Daoy (cell line): ENCODE results near the gene KCNG2. TPM values are rescaled to one million over a fixed set of nuclear protein-coding genes. Genes with fewer than 3 reads are reported as not detected.

Source experiments
- DNase-seq: peaks from one replicate; pipeline ENCODE4 v3.0.0-alpha.2; 2015; ENCODE audit warnings: low read depth
- total RNA-seq: library from RNA; depleted of rRNA; stranded (reverse); fragments of >200 nt; shearing (Covaris generic); gene quantifications from 2 replicates; pipeline ENCODE4 v1.2.3, GENCODE V29; 2014

Gene KCNG2
- total RNA-seq, 1 experiment from 2014 or later = not detected

- no peak for DNase-seq
Observed at GRCh38 chr18:79924814-79925731, 127.3 kb downstream of the KCNG2 start.

GRCh38 chr18:79926306-79926705 lies 128.6 kb downstream of the KCNG2 start:
- DNase-seq = no peak

DNA sequence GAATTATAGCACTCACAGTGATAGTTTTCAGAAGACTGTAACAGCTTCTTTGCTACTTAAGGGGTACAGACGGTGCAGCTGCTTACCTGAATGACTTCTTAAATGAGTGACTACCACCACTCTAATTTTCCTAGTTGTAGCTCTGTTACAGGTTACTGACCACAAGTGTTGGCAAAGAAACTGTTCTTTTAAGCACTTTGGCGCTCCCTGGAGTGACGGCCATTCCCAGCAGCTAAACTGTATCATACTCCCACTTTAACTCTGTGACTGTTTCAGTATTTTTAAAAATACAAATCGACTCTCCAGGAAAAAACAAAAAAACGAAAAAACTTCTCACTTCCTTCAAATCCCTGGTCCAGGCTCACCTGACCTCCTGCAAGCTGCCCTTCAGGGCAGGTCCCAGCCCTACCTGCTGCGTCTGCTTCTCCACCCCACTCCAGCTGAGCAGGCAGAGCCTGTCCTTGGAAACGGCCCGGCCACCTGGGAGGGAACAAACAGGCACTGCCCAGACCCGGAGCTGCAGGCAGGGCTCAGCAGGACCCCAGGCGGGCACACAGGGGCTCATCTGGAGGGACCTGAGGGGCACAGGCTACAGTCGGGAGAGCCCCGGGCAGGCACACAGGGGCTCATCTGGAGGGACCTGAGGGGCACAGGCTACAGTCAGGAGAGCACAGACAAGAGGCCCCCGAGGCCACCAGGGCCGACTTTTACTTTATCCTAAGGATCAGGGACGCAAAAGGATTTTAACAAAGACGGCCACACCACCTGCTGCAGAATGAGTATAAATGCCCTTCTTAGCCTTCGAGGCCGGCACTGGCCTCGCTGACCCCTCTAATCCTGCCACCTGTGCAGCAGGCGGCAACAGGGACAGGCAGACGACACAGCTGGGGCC lies 129.2 kb downstream of the KCNG2 start:
- no peak for DNase-seq

- DNase-seq = no peak
Observed at GRCh38 chr18:79927607-79928562, 130.1 kb downstream of the KCNG2 start.

- no peak for DNase-seq
Observed at GRCh38 chr18:79928563-79928960, 130.8 kb downstream of the KCNG2 start.

DNA sequence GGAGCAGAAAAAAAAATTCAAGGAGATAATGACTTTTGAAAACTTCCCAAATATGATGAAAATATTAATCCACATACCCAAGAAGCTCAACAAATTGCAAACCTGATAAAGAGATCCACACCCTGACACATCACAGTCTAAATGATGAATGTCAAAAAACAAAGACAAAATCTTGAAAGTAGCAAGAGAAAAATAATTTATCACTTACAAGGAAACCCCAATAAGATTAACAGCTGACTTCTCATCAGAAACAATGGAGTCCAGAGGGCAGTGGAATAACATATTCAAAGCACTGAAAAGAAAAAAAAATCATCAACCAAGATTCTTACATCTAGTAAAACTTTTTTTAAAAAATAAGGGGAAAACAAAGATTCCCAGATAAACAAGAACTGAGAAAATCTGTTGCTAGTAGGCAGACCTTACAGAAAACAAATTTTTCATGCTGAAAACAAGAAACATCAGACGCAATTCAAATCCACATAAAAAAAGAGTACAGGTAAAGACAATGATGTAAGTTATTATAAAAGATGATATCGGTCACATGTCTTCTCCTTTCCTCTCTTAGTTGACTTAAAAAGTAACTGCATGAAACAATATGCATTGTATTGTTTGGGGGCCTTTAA lies 132.4 kb downstream of the KCNG2 start:
- no peak for DNase-seq

DNA sequence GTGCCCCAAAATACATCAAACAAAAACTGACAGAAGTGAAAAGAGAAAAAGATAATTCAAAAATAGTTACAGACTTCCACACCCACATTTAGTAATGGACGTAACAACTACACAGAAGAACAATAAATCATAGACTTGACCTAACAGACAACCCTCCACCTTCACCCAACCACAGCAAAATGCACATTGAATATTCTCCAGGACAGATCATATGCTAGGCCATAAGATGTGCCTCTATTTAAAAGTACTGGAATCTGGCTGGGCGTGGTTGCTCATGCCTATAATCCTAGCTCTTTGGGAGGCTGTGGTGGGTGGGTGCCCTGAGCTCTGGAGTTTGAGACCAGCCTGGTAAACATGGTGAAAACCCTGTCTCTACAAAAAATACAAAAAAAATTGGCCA lies 133.7 kb downstream of the KCNG2 start:
- DNase-seq = no peak

DNA sequence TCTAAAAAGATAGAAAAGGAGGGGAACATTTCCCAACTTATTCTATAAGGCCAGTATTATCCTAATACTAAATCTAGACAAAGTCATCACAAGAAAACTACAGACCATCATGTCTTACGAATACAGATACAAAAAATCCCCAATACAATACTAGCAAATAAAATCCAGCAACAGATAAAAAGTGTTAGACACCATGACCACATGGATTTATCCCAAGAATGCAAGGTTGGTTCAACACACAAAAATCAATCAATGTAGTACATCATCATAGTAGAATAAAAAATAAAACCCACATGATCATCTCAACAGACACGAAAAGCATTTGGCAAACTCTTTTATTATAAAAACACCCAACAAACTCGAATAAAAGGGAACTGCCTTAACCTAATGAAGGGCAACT lies 135.2 kb downstream of the KCNG2 start:
- DNase-seq = no peak

GRCh38 chr18:79933765-79934164 lies 136.0 kb downstream of the KCNG2 start:
- no peak for DNase-seq

GRCh38 chr18:79934311-79935097 lies 136.8 kb downstream of the KCNG2 start:
- DNase-seq = no peak

DNA sequence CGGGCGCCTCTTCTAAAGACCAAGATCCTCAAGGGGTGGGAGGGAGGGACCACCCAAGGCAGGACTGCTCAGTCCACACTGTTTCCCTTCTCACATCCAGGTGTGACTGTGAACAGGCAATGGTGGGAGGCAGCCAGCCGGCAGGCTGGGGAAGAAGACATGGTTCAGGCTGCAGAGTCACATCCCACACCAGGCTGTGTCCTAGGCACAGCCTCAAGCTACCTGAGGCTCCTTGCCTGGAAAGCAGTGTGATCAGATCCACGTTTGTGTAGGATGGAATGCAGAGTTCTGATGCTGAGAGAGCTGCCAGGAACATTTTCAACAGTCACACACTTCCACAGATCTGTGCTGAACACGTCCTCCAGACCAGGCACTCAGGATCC lies 137.4 kb downstream of the KCNG2 start:
- no peak for DNase-seq

- DNase-seq = no peak
Observed at GRCh38 chr18:79935499-79935898, 137.8 kb downstream of the KCNG2 start.

DNA sequence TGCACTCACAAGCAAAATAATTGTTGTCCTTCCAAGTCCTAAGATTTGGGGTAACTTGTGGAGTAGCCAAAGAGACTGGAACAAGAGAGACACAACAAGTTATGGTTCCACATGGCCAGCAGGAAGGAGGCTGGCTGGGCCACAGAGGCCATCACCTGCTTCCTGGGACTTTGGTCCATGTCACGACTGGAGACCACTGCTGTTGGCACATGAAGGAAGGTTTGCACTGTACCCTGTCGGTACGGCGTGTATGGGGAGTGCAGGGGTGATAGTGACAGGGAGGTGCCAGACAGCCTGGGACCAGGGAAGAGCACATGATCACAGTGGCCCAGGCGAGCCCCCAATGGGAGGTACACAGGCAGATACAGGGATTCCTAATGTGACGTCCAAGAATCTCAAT lies 138.2 kb downstream of the KCNG2 start:
- no peak for DNase-seq

GRCh38 chr18:79936641-79937040 lies 138.9 kb downstream of the KCNG2 start:
- DNase-seq = no peak

DNA sequence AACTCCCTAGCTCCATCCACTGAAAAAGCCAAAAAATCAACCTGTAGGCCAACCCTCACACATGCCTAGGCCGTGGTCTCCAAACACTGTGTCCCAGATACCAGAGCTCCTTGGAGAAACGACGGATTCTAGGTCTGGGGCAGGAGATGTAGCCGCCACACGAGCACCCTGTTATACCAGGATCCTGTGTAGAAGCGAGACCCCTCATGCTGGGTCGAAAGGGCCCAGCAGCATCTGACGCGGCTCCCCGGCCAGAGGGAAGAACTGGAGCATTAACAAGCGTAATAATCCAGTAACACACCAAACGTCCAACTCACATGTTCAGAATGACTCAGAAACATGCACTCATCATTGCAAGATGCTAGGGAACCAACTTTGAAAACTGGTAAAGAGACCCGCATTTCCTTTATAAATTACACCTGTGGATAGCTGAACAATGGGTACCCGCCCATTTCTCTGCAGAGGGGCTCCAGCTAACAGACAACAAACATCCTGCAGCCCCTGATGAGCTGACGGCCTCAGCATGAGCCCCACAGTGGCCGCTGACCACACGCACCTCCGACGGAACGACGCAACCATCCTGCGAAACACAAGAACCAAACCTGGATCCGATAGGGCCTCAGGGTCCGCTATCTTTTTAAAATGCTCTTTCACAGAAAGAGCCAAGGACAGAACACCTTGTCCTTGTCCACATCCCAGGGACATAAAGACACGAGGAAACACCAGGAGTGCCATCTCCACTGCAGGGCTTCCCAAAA lies 139.5 kb downstream of the KCNG2 start:
- no peak for DNase-seq

DNA sequence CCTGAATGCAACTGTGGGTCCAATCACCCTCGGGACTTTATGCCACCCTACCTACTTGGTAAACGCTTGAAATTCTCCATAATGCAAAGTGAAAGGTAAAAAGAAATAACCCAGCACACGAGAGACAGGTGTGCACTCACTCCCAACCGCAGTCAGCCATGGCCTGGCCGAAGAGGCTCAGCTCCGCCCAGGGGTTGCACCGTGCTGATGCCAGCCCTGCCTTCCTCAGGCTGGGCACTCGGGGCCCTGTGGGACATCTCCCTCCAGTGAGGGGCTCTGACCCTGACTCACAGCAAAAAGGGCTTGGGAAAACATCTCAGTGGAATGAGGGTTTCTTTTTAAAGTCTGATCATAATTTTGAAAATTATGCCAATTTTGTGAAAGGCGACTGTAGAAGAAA lies 140.5 kb downstream of the KCNG2 start:
- no peak for DNase-seq

DNA sequence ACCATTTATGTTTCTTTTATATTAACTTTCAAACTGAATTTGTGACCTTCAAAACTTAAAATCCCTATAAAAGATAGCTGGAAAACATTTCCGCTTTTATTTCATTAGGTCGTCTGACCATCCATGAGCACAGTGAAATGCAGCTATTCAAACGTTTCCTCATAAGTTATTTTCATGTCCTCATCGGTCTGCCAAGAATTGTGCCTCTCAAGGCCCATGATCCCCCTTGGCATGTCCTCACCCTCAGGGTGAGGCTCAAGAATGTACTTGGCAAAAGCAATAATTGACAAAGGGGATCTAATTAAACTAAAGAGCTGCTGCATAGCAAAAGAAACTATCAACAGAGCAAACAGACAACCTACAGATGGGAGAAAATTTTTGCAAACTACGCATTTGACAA lies 141.4 kb downstream of the KCNG2 start:
- no peak for DNase-seq

DNA sequence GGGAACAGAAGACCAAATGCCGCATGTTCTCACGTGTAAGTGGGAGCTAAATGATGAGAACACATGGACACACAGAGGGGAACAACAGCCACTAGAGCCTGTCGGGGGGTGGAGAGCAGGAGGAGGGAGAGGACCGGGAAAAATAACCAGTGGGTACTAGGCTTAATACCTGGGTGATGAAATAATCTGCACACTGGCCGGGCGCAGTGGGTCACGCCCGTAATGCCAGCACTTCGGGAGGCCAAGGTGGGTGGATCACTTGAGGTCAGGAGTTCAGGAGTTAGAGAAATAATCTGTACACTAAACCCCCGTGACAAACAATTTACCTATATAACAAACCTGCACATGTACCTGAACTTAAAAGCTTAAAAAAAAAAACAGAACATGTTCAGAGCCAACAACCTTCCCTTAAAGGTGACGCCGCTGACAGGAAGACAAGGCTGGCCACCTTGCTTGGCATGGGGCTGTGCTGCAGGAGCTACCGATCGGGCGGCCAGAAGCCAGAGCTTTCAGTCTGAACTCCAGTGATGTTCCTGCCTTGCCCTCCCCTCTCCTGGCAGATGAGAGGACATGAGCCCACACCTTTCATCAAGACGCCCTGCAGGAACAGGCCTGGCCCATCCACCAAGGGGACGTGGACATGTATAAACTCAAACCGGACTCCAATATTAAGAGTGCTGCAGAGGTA lies 142.5 kb downstream of the KCNG2 start:
- no peak for DNase-seq
